HFFc6 (cell line): ENCODE results near the gene CELF1. TPM values are rescaled to one million over a fixed set of nuclear protein-coding genes. Genes with fewer than 3 reads are reported as not detected.
A peak's percentile ranks its signal among the peaks of the same experiment; 100 is the strongest.
"Not testable (repeated sequence)": the region's sequence is repeated elsewhere in the genome, so short reads cannot be mapped to it uniquely, and the experiment has no call there.

Experiments used
- DNase-seq: peaks from one replicate; pipeline ENCODE4 v3.0.0-alpha.2; 2018
- H3K27ac Mint-ChIP-seq: 2 replicates; pipeline ENCODE4 v1.8.0; 2020; ENCODE audit warnings: mild to moderate bottlenecking, mixed read lengths
- H3K27me3 Mint-ChIP-seq: 2 replicates; pipeline ENCODE4 v1.8.0; 2021; ENCODE audit warnings: mild to moderate bottlenecking, moderate library complexity, mixed read lengths; ENCODE audit not compliant: insufficient read depth
- H3K36me3 Mint-ChIP-seq: 2 replicates; pipeline ENCODE4 v1.8.0; 2021; ENCODE audit warnings: low read depth, mixed read lengths
- H3K4me1 Mint-ChIP-seq: 2 replicates; pipeline ENCODE4 v1.8.0; 2020; ENCODE audit warnings: low read depth, mixed read lengths
- H3K4me3 Mint-ChIP-seq: 2 replicates; pipeline ENCODE4 v1.8.0; 2020; ENCODE audit warnings: mild to moderate bottlenecking, moderate library complexity, mixed read lengths
- H3K9me3 Mint-ChIP-seq: 2 replicates; pipeline ENCODE4 v1.8.0; 2020; ENCODE audit warnings: mild to moderate bottlenecking, mixed read lengths
- total RNA-seq, 6 experiments: library from RNA; stranded (reverse); fragmentation: NEBNext Ultra II Directional; extraction: Animal tissue kit (Norgen Biotek cat#: 25700); gene quantifications; 2 replicates in 1 of 6; 3 replicates in 5 of 6; pipeline ENCODE4 v1.2.3, GENCODE V29; 2021
- TF ChIP-seq, protein P1 (sequence below): fragments of 200-600 bp; sonication (generic); IDR thresholded peaks from 2 replicates; pipeline ENCODE4 v1.5.0; 2021; ENCODE audit warnings: antibody characterized with exemption, mild to moderate bottlenecking

Gene CELF1
- total RNA-seq, 6 experiments from 2014 or later = 103 to 131 (median 120) TPM

DNA sequence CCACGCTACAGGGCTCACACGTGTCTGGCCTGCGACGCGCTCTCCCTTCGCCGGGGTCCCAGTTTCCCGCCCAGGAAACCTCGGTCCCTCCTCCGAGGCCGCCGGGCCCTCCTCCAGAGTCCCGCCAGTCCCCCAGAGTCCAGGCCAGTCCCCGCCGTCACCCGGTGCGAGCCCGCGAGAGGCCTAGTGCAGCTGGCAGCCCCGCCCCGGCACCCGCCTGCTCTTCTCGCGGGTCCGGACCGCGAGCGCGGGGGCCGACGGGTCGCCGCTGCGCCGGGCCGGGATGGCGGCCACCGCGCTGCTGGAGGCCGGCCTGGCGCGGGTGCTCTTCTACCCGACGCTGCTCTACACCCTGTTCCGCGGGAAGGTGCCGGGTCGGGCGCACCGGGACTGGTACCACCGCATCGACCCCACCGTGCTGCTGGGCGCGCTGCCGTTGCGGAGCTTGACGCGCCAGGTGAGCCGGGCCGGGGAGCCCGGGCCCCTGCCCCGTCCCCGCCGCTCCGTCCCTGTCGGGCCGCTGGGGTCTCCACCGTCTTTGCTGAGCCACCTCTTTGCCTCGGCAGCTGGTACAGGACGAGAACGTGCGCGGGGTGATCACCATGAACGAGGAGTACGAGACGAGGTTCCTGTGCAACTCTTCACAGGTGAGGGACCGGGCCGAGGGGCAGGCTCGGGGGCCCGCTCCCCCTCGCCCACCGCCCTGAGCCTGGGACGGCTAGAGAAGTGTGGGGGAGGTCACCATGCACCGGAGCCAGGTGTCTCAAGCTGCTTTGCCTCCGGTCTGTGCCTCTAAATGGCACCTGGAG is 12.6 kb upstream of the CELF1 start, which contains the start of gene PTPMT1:
Gene PTPMT1, plus strand, starts transcription at position 260 of the 809 bp plus-strand sequence. Its CDS starts 24 bp downstream, at position 284.
- H3K9me3 Mint-ChIP-seq = no peaks in the 10 kb centered on the region
- H3K4me3 Mint-ChIP-seq = peak within 1 kb of the TSS; percentile 87
- H3K27me3 Mint-ChIP-seq = no peaks in the 10 kb centered on the region; the same call in 1 of the 2 replicates
- TF ChIP-seq, protein P1, sequence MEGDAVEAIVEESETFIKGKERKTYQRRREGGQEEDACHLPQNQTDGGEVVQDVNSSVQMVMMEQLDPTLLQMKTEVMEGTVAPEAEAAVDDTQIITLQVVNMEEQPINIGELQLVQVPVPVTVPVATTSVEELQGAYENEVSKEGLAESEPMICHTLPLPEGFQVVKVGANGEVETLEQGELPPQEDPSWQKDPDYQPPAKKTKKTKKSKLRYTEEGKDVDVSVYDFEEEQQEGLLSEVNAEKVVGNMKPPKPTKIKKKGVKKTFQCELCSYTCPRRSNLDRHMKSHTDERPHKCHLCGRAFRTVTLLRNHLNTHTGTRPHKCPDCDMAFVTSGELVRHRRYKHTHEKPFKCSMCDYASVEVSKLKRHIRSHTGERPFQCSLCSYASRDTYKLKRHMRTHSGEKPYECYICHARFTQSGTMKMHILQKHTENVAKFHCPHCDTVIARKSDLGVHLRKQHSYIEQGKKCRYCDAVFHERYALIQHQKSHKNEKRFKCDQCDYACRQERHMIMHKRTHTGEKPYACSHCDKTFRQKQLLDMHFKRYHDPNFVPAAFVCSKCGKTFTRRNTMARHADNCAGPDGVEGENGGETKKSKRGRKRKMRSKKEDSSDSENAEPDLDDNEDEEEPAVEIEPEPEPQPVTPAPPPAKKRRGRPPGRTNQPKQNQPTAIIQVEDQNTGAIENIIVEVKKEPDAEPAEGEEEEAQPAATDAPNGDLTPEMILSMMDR = no peak
- peaks cover 8% of the 10 kb centered on the region for H3K4me1 Mint-ChIP-seq
- H3K27ac Mint-ChIP-seq = peak within 1 kb of the TSS; percentile 65
- H3K36me3 Mint-ChIP-seq = peaks cover 6% of the 10 kb centered on the region; the same call in 1 of the 2 replicates
- peak; percentile 67 for DNase-seq

GRCh38 chr11:47564933-47565339 is 12.0 kb upstream of the CELF1 start:
- Mint-ChIP-seq H3K4me3 (peak overlapping the region; percentile 76), H3K27ac (peak overlapping the region; percentile 65), H3K27me3 (no peaks in the 10 kb centered on the region; the same call in 1 of the 2 replicates), H3K4me1 (peaks cover 14% of the 10 kb centered on the region), H3K36me3 (peaks cover 6% of the 10 kb centered on the region; the same call in 1 of the 2 replicates), H3K9me3 (no peaks in the 10 kb centered on the region)
- TF ChIP-seq, protein P1 = no peak
- DNase-seq = no peak

GRCh38 chr11:47564366-47564765 is 11.4 kb upstream of the CELF1 start:
- H3K27me3 Mint-ChIP-seq, DNase-seq, H3K4me3 Mint-ChIP-seq, H3K36me3 Mint-ChIP-seq, H3K9me3 Mint-ChIP-seq, H3K27ac Mint-ChIP-seq: not testable (repeated sequence)
- peaks cover 14% of the 10 kb centered on the region for H3K4me1 Mint-ChIP-seq

DNA sequence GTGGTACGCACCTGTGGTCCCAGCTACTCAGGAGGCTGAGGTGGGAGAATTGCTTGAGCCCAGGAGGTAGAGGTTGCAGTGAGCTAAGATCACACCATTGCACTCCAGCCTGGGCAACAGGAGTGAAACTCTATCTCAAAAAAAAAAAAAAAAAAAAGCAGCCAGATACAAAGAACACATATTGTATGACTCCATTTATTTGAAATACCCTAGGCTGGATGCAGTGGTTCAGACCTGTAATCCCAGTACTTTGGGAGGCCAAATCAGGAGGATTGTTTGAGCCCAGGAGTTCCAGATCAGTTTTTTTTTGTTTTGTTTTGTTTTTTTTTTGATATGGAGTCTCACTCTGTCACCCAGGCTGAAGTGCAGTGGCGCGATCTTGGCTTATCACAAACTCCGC is 9.5 kb upstream of the CELF1 start:
- H3K36me3 Mint-ChIP-seq, H3K27me3 Mint-ChIP-seq, H3K27ac Mint-ChIP-seq, DNase-seq, H3K9me3 Mint-ChIP-seq, H3K4me3 Mint-ChIP-seq: not testable (repeated sequence)
- H3K4me1 Mint-ChIP-seq = peaks cover 14% of the 10 kb centered on the region

DNA sequence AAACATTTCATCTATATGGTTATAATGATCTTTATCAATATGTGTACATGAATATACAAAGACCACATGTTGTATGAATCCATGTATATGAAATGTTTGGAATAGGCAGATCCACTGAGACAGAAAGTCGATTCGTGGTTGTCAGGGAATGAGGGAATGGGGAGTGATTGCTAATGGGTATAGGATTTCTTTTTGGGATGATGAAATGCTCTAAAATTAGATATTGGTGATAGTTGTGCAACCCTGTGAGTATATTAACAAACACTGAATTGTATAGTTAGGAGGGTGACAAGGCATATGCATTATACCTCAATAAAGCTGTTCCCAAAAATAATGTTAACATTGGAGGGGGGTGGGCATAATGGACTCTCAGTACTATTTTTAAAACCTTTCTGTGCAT is 7.5 kb upstream of the CELF1 start:
- Mint-ChIP-seq H3K27me3 (no peaks in the 10 kb centered on the region; the same call in 1 of the 2 replicates), H3K4me1 (peaks cover 7% of the 10 kb centered on the region; the same call in 1 of the 2 replicates), H3K9me3 (no peaks in the 10 kb centered on the region), H3K27ac (no peak overlapping the region), H3K36me3 (no peaks in the 10 kb centered on the region), H3K4me3 (no peak overlapping the region)
- TF ChIP-seq, protein P1 = no peak
- no peak for DNase-seq

DNA sequence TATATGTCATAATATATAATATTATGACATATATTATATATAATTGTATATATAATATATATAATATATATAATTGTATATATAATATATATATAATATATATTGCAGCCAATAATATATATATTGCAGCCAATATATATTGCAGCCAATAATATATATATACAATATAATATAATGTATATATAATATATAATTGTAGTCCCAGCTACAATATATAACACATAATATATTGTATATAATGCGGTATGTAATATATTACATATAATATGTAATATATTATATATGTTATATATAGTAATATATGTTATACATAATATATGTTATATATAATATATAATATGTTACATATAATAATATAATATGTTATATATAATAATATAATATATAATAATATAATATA is 5.8 kb upstream of the CELF1 start:
- no peaks in the 10 kb centered on the region for H3K36me3 Mint-ChIP-seq
- H3K4me1 Mint-ChIP-seq = peaks cover 13% of the 10 kb centered on the region
- TF ChIP-seq, protein P1 = no peak
- no peaks in the 10 kb centered on the region for H3K27me3 Mint-ChIP-seq
- H3K4me3 Mint-ChIP-seq = no peak overlapping the region
- H3K9me3 Mint-ChIP-seq = no peaks in the 10 kb centered on the region
- no peak for DNase-seq
- H3K27ac Mint-ChIP-seq = no peak overlapping the region

DNA sequence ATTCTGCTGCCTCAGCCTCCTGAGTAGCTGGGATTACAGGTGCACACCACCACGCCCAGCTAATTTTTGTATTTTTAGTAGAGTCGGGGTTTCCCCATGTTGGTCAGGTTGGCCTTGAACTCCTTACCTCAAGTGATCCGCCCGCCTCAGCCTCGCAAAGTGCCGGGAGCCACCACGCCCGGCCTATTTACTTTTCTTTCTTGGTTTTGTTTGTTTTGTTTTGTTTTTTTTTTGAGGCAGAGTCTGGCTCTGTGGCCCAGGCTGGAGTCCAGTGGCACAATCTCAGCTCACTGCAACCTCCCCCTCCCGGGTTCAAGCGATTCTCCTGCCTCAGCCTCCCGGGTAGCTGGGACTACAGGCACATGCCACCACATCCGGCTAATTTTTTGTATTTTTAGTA is 4.1 kb upstream of the CELF1 start:
- not testable (repeated sequence) for DNase-seq, H3K4me3 Mint-ChIP-seq, H3K36me3 Mint-ChIP-seq, H3K9me3 Mint-ChIP-seq, H3K27me3 Mint-ChIP-seq, H3K27ac Mint-ChIP-seq
- H3K4me1 Mint-ChIP-seq = peaks cover 19% of the 10 kb centered on the region
